GM19324 (cell line): ENCODE data around the gene ARL5B.

ENCODE experiments used
- ATAC-seq: cut with Tn5 transposase; IDR thresholded peaks from one replicate; pipeline ENCODE4 v1.9.1; 2021; ENCODE audit warnings: mild to moderate bottlenecking, moderate library complexity; ENCODE audit not compliant: unreplicated experiment, low FRiP score

The ARL5B gene

DNA sequence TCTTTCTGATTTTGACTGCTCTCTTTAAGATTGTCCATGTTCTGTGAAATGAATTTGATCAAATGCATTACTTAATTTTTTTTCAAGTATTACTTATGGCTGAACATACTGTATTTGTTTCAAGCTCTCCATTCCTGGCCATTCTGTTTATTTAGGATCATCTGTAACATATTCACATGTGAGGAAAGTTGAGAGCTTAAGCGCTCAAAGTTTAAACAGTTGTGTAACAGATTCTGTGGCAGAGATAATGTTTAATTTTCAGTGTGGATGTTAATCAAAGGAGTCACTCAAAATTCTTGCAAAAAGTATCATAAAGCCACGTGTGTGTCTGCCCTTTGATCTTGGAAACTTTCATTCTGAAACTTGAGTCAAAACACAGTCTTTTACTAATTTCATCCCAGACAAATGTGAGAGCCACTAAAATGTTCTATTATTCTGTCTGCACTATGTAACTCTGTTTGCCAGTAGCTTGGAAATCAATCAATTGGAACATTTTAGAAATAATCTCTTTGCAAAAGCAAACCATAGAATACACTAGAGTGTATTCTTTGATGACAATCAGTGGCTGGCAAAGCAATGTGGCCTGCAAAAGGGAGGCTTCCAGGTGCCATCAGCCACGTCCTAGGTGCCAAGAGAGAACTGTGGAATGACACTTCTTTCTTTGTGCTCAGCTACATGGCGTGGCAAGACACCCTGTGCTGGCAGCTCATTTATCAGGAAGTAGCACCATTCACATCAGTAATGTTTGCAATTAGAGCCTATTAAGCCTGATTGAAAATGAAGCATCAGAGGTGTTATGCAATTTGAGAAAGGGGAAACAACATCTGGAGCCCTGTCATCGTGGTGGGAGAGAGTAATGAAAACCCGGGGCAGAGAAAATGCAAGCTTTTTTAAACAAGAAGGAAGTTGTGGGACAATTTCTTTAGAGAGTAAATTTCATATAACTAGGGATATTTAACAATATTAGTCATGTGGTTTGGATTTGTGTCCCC lies 40.9 kb downstream of the ARL5B start:
- no peak for ATAC-seq

DNA sequence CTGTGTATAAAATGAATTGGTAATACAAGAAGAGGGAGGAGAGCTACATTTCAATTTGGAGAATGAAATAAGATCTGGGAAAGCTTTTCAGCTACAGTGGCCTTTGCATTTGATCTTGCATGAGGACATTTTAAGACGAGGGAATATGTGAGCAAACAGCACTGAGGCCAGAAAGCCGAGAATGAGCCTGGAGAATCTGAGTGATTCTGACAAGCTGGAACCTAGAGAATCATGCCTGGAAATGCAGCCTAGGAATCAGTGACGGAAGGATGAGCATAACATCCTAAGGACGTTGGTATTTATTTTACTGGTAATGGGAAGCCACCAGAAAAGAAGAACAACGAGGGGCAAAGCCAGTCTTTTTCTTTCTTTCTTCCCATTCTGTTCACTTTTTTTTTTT lies 44.3 kb downstream of the ARL5B start:
- no peak for ATAC-seq

DNA sequence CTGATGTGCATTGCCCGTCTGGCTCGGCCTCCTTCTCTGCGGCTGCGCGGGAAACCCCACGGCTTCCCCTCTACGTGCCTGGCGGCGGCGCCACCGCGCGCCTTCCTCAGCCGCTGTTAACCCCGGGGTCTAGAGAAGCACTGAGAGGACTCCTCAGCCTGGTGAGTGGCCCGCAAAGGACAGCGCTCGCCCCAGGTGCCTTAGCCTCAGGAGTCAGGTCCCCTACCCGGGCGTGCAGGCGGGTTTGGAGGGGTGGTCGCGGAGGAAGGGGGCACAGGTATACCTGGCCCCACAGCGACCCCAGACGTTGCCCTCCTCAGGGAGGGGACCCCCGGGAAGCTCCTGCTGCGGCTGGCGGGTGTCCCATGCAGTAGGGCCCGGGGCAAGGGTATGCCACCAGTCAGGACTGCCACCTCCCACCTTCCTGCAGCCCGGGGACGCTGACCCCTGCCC lies 51.0 kb downstream of the ARL5B start:
- ATAC-seq, result no peak

DNA sequence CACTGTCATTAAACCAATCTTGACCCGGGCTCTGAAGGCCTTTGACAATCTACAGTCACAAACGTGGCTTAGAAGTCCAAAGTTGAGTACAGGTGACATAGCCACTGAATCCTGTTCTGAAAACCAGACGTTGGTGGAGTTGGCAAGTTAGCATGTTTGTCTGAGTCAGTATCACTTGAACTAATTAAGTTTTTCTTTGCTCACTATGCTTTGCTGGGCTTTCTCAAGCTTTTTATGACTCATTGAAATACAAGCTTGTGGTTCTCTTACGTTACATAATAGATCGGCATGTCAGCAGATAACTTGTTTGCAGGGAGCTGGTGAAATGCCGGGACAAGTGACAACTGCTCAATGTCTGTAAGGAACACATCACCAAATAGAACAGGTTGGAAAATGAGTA lies 53.8 kb downstream of the ARL5B start:
- no peak for ATAC-seq

DNA sequence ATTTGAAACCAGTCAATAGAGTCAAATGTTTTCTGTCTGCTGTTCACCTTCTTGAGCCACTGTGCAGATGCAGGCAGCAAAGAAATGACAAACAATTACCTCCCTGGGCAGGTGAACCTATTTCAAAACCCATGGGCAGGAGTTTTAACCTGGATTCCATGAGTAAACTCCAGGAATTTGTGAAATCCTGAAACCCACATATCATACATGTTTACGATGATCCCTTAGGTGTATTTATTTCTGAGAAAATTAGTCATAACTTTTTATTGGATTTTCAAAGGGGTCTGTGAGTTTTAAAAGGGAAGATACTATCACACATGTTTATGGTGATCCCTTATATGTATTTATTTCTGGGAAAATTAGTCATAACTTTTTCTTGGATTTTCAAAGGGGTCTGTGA lies 59.8 kb downstream of the ARL5B start:
- no peak for ATAC-seq

DNA sequence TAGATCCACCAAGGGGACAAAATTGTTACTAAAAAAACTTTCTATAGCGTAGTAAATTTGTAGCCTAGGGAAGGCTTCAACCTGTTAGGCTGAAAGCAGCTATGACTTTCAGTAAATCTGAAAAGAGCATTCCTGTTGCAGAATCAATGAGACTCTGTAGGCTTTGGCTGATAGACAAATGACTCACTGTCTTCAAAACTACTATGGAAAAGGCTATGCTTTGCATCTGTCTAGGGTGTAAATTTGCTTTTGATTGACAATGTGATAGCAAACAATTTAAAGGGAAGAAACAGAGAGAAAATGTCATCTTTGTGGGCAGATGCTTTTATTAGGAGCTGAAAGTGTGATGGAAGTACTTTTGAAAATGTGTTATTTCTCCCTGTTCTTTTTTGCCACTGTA lies 60.6 kb downstream of the ARL5B start:
- ATAC-seq, result no peak

DNA sequence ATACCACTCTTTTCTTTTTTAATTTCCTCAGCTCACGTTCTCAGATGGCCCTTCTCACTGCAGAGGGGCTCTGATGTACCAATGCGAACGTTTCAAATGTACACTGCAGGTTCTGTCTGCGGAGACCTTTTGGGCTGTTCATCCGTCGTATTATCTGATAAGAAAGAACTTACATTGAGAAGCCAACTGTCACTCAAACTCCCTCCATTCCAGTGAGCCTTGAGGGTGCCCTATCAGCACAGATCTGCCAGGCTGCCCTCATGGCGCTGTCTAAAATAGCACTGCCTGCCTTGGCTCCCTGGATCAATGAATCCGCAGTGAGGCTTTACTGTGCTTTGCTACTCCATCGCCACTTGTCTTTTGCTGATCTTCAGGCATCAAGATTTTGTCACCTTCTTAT lies 61.8 kb downstream of the ARL5B start:
- no peak for ATAC-seq

DNA sequence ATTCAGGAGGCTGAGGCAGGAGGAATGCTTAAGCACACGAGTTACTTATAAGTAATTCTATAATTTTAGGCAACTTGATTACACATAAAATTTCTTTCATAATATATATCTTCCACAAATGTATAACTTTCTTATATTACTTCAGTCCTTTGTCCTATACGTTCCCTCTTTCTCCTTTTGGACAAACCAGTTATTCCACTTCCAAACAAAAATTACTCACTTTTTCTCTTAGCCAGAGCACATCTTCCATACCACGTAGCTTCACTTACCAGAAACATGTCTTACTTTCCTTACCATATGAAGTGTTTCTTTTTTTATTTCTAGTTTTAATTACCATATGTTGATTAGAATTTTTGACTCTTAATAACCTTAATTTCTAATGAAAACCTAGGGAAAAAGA lies 64.6 kb downstream of the ARL5B start:
- no peak for ATAC-seq
